Measurements from ENCODE around the gene AOAH. TPM values are rescaled to one million over a fixed set of nuclear protein-coding genes. Genes with fewer than 3 reads are reported as not detected.

The AOAH gene
- total and polyA plus RNA-seq, 11 donors: 0.65 to 42.0 (median 1.8) TPM

DNA sequence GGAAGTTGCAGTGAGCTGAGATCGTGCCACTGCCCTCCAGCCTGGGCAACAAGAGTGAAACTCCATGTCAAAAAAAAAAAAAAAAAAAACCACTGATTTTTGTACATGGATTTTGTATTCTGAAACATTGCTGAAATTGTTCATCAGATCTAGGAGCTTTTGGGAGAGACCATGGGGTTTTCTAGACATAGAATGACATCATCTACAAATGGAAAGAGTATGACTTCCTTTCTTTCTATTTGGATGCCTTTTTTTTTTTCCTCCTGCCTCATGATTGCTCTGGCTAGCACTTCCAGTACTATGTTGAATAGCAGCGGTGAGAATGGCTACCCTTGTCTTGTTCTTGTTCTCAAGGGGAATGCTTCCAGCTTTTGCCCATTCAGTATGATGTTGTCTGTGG, 245.5 kb downstream of the AOAH start:
- ATAC-seq: no peak
- intact Hi-C loops (cut with DNase I): loop anchor here in 1 of 10 donors (10.0 kb wide), 1 partner anchor 476 kb away; no protein-coding TSS in a partner anchor
- no peaks in the 10 kb centered on the region for H3K36me3 ChIP-seq
- no peak for DNase-seq
- peaks cover 0 to 7% (median 0%) of the 10 kb centered on the region in 12 donors for H3K4me1 ChIP-seq
- H3K9me3 ChIP-seq: peaks cover 0 to 5% (median 0%) of the 10 kb centered on the region in 12 donors
- WGBS, 4 donors: 77 to 91% (median 85%) methylated on average over 2 of the region's 2 CpGs
- TF ChIP-seq, protein P1, sequence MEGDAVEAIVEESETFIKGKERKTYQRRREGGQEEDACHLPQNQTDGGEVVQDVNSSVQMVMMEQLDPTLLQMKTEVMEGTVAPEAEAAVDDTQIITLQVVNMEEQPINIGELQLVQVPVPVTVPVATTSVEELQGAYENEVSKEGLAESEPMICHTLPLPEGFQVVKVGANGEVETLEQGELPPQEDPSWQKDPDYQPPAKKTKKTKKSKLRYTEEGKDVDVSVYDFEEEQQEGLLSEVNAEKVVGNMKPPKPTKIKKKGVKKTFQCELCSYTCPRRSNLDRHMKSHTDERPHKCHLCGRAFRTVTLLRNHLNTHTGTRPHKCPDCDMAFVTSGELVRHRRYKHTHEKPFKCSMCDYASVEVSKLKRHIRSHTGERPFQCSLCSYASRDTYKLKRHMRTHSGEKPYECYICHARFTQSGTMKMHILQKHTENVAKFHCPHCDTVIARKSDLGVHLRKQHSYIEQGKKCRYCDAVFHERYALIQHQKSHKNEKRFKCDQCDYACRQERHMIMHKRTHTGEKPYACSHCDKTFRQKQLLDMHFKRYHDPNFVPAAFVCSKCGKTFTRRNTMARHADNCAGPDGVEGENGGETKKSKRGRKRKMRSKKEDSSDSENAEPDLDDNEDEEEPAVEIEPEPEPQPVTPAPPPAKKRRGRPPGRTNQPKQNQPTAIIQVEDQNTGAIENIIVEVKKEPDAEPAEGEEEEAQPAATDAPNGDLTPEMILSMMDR (IDR thresholded peaks at IDR 0.05): no peak
- no peak for TF ChIP-seq POLR2A (IDR thresholded peaks at IDR 0.05)
- H3K4me3 ChIP-seq: no peak overlapping the region
- H3K27me3 ChIP-seq: peaks cover 0 to 6% (median 0%) of the 10 kb centered on the region in 9 donors
- H3K27ac ChIP-seq: no peak overlapping the region

DNA sequence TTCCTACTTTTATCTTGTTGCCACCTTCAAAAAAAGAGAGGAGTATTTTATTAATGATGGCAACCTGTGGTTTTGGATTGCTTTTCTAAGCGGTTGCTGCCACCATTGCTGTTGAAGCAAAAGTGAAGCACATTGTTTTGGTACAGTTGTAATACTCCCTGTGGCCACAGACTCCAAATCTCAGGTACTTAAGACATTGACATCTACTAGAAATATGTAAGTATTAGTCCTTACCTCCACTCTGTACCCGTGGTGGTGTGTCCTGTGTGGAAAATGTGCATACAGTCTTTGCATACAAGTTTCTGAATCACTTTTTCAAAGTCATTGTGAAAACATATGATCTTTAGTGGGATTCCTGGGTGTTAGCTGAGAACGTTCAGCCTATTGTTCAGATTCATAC, 248.9 kb downstream of the AOAH start:
- Histone ChIP-seq H3K9me3 (peaks cover 0 to 5% (median 0%) of the 10 kb centered on the region in 12 donors), H3K27ac (no peak overlapping the region), H3K4me3 (no peak overlapping the region), H3K36me3 (no peaks in the 10 kb centered on the region), H3K27me3 (no peaks in the 10 kb centered on the region), H3K4me1 (peaks cover 0 to 7% (median 0%) of the 10 kb centered on the region in 12 donors)
- DNase-seq (no peak), ATAC-seq (no peak)
- 90 to 93% (median 92%) methylated on average over 3 of the region's 3 CpGs for WGBS, 4 donors
- TF ChIP-seq, protein P1 (IDR thresholded peaks at IDR 0.05): no peak
- TF ChIP-seq POLR2A (IDR thresholded peaks at IDR 0.05): no peak
- intact Hi-C loops (cut with DNase I): loop anchor here in 1 of 10 donors (10.0 kb wide), 1 partner anchor 479 kb away; no protein-coding TSS in a partner anchor

DNA sequence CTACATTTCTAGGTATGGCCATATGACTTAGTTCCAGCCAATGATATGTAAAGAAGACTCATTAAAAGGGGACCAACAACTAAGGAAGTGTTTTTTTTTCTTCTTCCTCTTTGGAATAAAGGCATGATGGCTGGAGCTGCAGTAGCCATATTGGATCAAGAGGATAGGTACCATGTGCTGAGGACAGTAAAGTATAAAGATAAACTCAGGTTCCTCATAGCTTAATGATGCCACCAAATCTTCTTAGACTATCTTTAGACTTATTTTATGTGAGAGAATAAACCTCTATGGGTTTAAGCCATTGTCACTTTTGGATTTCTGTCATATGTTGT, 249.3 kb downstream of the AOAH start:
- TF ChIP-seq, protein P1 (IDR thresholded peaks at IDR 0.05): no peak
- TF ChIP-seq POLR2A (IDR thresholded peaks at IDR 0.05): no peak
- Histone ChIP-seq H3K4me3 (no peak overlapping the region), H3K9me3 (peaks cover 0 to 5% (median 0%) of the 10 kb centered on the region in 12 donors), H3K27me3 (no peaks in the 10 kb centered on the region), H3K36me3 (no peaks in the 10 kb centered on the region), H3K4me1 (peaks cover 0 to 7% (median 0%) of the 10 kb centered on the region in 12 donors), H3K27ac (no peak overlapping the region)
- intact Hi-C loops (cut with DNase I): loop anchor here in 1 of 10 donors (10.0 kb wide), 1 partner anchor 480 kb away; no protein-coding TSS in a partner anchor
- DNase-seq (no peak), ATAC-seq (no peak)

DNA sequence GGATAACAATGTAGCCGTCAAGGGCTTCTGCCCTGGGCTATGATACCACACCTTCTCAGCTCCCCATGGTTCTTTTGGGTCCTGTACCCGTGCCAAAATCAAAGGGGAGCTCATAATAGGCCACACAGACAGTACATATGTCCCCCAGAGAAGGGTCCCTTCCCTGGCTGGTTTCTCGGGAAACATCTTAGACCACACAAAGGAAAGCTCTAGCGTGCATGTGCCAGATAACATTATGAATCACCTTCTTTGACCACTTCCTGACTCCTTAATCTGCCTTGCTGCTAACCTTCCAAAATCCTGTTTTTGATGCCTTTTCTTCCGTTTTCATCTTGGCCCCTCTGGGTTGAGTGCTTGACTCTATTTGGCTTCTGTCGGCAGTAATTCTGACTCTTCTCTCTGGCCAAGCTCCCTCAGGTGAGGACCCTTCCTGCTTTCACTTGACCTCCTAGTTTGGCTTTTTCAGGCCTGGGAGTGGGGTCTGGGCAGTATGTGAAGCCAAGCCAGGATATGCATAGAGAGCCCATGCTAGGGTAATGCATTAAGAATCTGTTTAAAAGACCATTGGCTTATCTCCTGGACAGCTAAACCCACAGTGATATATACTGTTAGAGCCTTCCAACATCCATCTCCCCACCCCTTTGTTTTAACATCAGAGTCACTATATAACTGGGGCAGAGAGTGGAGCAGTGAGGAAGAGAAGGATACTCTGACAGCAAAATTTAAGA, 249.8 kb downstream of the AOAH start:
- intact Hi-C loops (cut with DNase I): loop anchor here in 1 of 10 donors (10.0 kb wide), 1 partner anchor 480 kb away; no protein-coding TSS in a partner anchor
- Histone ChIP-seq H3K4me3 (no peak overlapping the region), H3K27me3 (no peaks in the 10 kb centered on the region), H3K4me1 (peaks cover 0 to 7% (median 0%) of the 10 kb centered on the region in 12 donors), H3K27ac (no peak overlapping the region), H3K36me3 (no peaks in the 10 kb centered on the region), H3K9me3 (peaks cover 0 to 5% (median 0%) of the 10 kb centered on the region in 12 donors)
- no peak for DNase-seq
- no peak for ATAC-seq
- WGBS, 4 donors: 46 to 58% (median 52%) methylated on average over 6 of the region's 6 CpGs
- TF ChIP-seq, protein P1 (IDR thresholded peaks at IDR 0.05): no peak
- TF ChIP-seq POLR2A (IDR thresholded peaks at IDR 0.05): no peak

Measured in heart left ventricle (tissue), 16 donors.